Measurements from ENCODE around the gene MAD2L1BP.

The MAD2L1BP gene

DNA sequence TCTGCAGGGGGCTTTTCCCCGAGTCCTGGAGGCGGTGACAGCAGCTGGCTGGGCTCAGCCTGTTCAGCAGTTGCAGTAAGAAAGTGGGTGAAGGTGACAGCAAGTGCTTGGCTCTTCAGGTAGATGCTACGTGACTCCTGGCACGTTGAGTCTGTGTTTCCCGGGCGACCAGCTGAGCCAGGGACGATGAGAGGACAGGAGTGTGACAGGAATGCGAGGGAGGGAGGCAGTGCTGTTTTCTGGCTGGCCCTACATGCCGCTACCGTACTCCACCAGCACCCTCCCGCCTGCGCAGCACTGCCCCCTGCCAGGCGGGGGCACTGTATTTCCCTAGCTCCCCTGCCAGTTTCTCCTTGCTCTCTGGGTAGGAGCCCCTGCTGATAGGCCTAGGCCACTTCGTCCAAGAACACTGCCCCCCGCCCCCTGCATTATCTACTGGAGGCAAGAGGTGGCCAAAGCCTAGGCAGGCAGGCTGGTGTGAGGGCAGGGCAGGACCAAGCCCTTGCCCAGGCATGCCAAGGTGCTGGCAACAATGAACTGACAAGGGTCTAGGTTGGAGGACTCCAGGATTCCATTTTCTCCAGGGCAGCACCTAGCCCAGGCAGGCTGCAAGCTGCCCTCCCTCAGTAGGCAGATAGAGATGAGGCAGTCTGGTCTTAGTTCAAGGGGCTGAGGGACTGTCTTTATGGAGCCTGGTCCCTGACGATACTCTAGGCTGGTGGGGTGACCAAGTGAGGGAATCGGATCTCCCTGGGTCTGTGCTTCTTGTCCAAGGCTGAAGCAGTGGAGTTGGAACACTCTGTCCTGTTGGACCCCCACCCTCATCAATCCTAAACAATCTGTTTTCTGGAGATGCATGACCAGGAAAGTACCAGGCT lies 32.8 kb downstream of the MAD2L1BP start:
- Mint-ChIP-seq H3K4me1 (peaks cover 67% of the 10 kb centered on the region), H3K27me3 (ENCODE audit: low read depth, poor library complexity) (peaks cover 7% of the 10 kb centered on the region), H3K4me3 (peak overlapping the region; percentile 66), H3K9me3 (no peaks in the 10 kb centered on the region), H3K27ac (peak overlapping the region; percentile 85), H3K36me3 (ENCODE audit: low read depth) (peaks cover 19% of the 10 kb centered on the region)
- TF ChIP-seq, protein P1, sequence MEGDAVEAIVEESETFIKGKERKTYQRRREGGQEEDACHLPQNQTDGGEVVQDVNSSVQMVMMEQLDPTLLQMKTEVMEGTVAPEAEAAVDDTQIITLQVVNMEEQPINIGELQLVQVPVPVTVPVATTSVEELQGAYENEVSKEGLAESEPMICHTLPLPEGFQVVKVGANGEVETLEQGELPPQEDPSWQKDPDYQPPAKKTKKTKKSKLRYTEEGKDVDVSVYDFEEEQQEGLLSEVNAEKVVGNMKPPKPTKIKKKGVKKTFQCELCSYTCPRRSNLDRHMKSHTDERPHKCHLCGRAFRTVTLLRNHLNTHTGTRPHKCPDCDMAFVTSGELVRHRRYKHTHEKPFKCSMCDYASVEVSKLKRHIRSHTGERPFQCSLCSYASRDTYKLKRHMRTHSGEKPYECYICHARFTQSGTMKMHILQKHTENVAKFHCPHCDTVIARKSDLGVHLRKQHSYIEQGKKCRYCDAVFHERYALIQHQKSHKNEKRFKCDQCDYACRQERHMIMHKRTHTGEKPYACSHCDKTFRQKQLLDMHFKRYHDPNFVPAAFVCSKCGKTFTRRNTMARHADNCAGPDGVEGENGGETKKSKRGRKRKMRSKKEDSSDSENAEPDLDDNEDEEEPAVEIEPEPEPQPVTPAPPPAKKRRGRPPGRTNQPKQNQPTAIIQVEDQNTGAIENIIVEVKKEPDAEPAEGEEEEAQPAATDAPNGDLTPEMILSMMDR (IDR thresholded peaks at IDR 0.05), result peak; percentile 57
- DNase-seq, result peak; percentile 72

DNA sequence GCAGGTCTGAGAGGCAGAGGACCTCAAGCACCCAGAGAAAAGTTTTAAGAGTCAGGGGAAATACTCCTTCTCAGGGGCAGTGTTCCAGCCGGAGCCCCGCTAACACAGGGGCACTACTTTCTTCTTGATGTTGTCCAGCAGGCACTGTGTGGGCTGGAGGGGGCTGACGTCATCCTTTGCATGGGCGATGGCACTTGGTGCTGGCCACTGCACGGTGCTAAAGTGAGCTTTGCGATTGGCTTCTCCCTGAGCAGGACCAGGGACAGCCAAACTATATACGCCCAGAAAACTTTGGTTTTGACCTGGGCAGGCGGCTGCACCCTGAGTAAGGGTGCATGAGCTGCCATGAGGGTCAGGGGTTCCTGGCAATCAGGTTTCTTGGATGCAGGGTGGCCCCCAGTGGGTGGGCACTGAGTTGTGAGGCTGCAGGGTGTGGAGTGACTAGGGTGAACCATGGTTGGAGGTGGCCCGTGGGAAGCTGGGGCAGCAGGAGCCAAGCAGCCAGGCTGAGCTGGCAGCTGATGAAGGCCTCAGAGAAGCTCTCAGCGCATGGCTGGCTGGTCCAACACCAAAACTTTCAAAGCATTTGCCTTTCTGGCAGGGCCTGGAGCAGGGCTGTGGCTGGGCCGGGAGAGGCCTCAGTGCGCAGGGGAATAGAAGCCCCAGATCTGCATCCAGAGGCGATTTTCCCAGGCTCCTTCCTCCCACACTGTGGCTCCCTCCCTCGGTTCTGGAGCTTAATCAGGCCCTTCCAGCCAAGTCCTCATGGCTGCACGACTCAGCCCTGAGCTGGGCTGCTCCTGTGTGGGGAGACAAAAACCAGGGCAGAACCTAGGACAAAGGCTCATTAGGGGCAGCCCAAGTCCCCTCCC lies 33.6 kb downstream of the MAD2L1BP start:
- Mint-ChIP-seq H3K27me3 (ENCODE audit: low read depth, poor library complexity) (peaks cover 3% of the 10 kb centered on the region), H3K27ac (peak overlapping the region; percentile 94), H3K36me3 (ENCODE audit: low read depth) (peaks cover 20% of the 10 kb centered on the region), H3K9me3 (no peaks in the 10 kb centered on the region), H3K4me1 (peaks cover 76% of the 10 kb centered on the region), H3K4me3 (no peak overlapping the region)
- TF ChIP-seq, protein P1 (IDR thresholded peaks at IDR 0.05), result no peak
- DNase-seq, result no peak

DNA sequence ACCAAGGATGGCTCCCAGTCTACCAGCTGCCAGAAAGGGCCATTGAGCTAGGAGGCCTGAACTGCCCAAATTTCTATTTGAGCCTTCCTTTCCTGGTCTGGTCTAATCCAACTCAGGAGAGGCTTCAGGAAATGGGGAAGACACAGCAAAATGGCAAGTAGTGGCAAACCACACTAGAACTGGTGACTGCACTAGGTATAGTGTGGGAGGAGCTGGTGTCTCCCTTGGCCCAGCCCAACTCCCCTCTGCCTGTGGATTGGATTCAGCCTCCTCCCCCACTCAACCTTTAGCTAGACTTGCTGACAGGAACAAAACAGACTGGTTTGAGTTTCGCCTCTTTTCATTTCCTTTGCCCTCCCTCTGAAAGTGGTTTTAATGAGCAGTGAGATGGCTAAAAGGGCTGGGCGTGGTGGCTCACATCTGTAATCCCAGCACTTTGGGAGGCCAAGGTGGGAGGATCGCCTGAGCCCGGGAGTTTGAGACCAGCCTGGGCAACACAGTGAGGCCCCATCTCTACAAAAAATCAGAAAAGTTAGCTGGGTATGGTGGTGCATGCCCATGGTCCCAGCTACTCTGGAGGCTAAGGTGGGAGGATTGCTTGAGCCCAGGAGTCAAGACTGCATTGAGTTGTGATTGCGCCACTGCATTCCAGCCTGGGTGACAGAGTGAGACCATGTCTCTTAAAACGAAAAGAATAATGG lies 34.4 kb downstream of the MAD2L1BP start:
- DNase-seq, result no peak
- H3K36me3 Mint-ChIP-seq (ENCODE audit: low read depth), result peaks cover 28% of the 10 kb centered on the region
- H3K4me1 Mint-ChIP-seq, result peaks cover 77% of the 10 kb centered on the region
- TF ChIP-seq, protein P1 (IDR thresholded peaks at IDR 0.05), result no peak
- H3K4me3 Mint-ChIP-seq, result no peak overlapping the region
- no peaks in the 10 kb centered on the region for H3K9me3 Mint-ChIP-seq
- H3K27ac Mint-ChIP-seq, result peak overlapping the region; percentile 94
- H3K27me3 Mint-ChIP-seq (ENCODE audit: low read depth, poor library complexity), result peaks cover 2% of the 10 kb centered on the region

DNA sequence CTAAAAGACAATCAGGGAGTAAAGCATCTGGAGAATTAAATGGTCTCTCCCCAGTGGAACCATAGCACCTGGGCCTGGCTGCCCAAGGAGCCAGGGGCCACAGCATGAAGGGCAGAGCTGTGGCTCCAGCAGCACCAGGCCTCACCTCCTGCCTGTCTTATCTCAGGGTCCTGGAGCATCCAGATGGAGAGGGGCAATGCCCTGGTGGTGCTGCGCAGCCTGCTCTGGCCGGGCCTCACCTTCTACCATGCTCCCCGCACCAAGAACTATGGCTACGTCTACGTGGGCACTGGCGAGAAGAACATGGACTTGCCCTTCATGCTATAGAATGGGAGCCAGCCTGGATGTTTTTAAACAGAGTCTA lies 35.0 kb downstream of the MAD2L1BP start:
- H3K27me3 Mint-ChIP-seq (ENCODE audit: low read depth, poor library complexity), result peaks cover 2% of the 10 kb centered on the region
- peak overlapping the region; percentile 94 for H3K27ac Mint-ChIP-seq
- peaks cover 33% of the 10 kb centered on the region for H3K36me3 Mint-ChIP-seq (ENCODE audit: low read depth)
- H3K9me3 Mint-ChIP-seq, result no peaks in the 10 kb centered on the region
- TF ChIP-seq, protein P1 (IDR thresholded peaks at IDR 0.05), result no peak
- peaks cover 77% of the 10 kb centered on the region for H3K4me1 Mint-ChIP-seq
- DNase-seq, result no peak
- no peak overlapping the region for H3K4me3 Mint-ChIP-seq

DNA sequence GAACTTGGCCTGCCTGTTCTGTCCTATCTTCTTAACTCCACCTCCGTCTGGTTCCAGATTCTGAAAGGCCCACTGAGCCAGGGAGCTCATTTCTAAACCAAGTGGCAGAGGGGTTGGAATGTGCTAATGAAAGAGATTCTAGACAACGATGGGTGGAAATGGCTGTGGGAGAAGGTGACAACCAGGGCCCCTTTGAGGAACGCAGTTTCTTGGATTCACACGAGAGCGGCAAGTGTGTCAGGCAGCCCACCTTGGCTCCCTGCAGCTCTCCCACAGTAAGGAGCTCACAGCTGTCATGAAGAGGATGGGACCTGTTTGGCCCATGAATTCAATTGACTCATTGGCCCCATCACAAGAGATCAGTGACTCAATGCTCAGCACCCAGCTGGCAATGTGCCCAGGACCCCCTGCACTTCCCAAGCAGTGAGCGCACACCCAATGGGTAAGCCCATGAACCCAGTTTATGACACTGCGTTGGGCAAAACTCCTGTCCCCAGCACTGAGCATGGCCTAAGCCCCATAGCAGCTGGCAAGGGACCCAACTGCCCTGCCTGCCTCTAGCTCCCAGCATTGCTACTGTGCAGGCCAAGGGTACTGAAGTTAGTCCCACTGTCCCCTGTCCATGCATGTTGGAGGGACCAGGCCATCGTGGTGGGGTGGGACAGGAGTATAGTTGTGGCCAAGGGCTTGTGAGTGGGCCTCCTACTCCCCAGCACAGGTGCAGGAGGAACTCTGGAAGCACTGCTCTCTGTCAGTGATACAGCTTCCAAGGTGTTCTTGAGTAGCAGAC lies 35.6 kb downstream of the MAD2L1BP start:
- Mint-ChIP-seq H3K9me3 (no peaks in the 10 kb centered on the region), H3K4me3 (no peak overlapping the region), H3K27me3 (ENCODE audit: low read depth, poor library complexity) (peaks cover 2% of the 10 kb centered on the region), H3K36me3 (ENCODE audit: low read depth) (peaks cover 34% of the 10 kb centered on the region), H3K4me1 (peaks cover 75% of the 10 kb centered on the region), H3K27ac (peak overlapping the region; percentile 94)
- DNase-seq, result no peak
- TF ChIP-seq, protein P1 (IDR thresholded peaks at IDR 0.05), result no peak

Measured in nephron progenitor cell (in vitro differentiated cells).